Suprapubic skin (tissue), 4 donors: ENCODE results near the gene PFDN2. TPM values are rescaled to one million over a fixed set of nuclear protein-coding genes. Genes with fewer than 3 reads are reported as not detected.

Experiments used
- DNase-seq, 2 donors: peaks; one replicate each; pipeline ENCODE4 v3.0.0-alpha.2; 2019; ENCODE audit warnings: low spot score in 2 of 2
- H3K27ac ChIP-seq: fragments of 200-600 bp; sonication (generic); one replicate; pipeline ENCODE4 v1.5.1; 2019
- H3K27me3 ChIP-seq: fragments of 200-600 bp; sonication (generic); one replicate; pipeline ENCODE4 v1.5.1; 2019
- H3K36me3 ChIP-seq: fragments of 200-600 bp; sonication (generic); one replicate; pipeline ENCODE4 v1.5.1; 2019
- H3K4me1 ChIP-seq: fragments of 200-600 bp; sonication (generic); one replicate; pipeline ENCODE4 v1.5.1; 2019
- H3K4me3 ChIP-seq: fragments of 200-600 bp; sonication (generic); one replicate; pipeline ENCODE4 v1.5.1; 2019; ENCODE audit warnings: mild to moderate bottlenecking
- H3K9me3 ChIP-seq: fragments of 200-600 bp; sonication (generic); one replicate; pipeline ENCODE4 v1.5.1; 2019
- EP300 ChIP-seq: sonication (generic); formaldehyde crosslinking; IDR thresholded peaks from one replicate; pipeline ENCODE4 v1.6.1; 2017; ENCODE audit warnings: antibody characterized with exemption
- POLR2A ChIP-seq, 2 donors: fragments of 450-650 bp; IDR thresholded peaks; one replicate each; pipeline ENCODE4 v1.6.1; 2017; ENCODE audit warnings: antibody characterized with exemption in 2 of 2, mild to moderate bottlenecking in 2 of 2, moderate library complexity in 2 of 2
- POLR2AphosphoS5 ChIP-seq, 3 donors: sonication (generic); formaldehyde crosslinking; IDR thresholded peaks; one replicate each; pipeline ENCODE4 v1.6.1; 2017; ENCODE audit warnings: antibody characterized with exemption in 3 of 3
- WGBS: methylation state at CpG from one replicate; pipeline ENCODE4 v1.1.5; 2018; 5-methylcytosine and 5-hydroxymethylcytosine counted together
- total RNA-seq, 4 donors: library from RNA; depleted of rRNA; stranded (reverse); fragments of >200 nt; gene quantifications; one replicate each; pipeline ENCODE4 v1.1.0, GENCODE V29; 2016
- TF ChIP-seq, protein P1 (sequence below), 2 donors: fragments of 200-600 bp in 1 of 2; fragments of 450-650 bp in 1 of 2; sonication (generic) in 1 of 2; IDR thresholded peaks; one replicate each; pipeline ENCODE4 v1.5.1; 2016 to 2019; ENCODE audit warnings: antibody characterized with exemption in 2 of 2, mild to moderate bottlenecking in 1 of 2, moderate library complexity in 1 of 2

PFDN2 gene
- total RNA-seq, 4 donors from 2014 or later = 21.3 to 33.9 (median 27.1) TPM

DNA sequence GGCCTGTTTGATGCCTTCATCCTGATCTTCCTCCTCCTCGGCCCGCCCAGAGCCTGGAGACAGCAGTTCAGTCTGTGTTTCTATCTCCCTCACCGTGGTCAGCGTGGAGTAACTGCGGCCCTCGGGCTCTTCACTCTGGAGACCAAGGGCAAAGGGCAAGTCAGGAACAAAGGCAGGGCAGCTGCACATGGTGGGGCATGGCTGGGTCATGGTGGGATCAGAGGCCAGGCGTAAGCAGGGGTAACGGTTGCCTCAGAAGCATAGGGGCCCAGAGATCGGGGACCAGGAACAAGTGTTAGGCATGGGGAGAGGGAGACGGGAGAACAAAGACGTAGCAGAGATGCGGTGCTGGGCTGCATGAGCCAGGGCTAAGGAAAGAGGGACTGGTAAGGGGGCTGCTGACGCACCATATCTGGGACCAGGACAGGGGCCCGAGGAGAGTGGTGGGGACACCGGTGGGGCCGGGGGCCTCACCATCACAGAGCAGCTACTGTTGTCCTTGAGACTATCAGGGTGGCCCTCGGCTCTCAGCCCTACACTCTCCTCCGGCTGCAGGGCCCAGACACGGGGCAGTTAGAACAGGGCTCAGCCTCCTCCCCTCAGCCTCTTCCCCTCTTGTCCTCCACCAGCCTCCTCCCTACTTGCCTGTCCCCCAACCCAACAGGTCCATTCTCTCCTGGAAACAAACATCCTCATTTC is 44.9 kb downstream of the PFDN2 start:
- Histone ChIP-seq H3K27ac (no peak overlapping the region), H3K36me3 (peaks cover 3% of the 10 kb centered on the region), H3K9me3 (no peaks in the 10 kb centered on the region), H3K4me3 (no peak overlapping the region), H3K27me3 (no peaks in the 10 kb centered on the region), H3K4me1 (peaks cover 50% of the 10 kb centered on the region)
- no peak for DNase-seq
- WGBS = 92% methylated on average over 19 of the region's 19 CpGs
- TF ChIP-seq EP300 = no peak
- TF ChIP-seq, protein P1, sequence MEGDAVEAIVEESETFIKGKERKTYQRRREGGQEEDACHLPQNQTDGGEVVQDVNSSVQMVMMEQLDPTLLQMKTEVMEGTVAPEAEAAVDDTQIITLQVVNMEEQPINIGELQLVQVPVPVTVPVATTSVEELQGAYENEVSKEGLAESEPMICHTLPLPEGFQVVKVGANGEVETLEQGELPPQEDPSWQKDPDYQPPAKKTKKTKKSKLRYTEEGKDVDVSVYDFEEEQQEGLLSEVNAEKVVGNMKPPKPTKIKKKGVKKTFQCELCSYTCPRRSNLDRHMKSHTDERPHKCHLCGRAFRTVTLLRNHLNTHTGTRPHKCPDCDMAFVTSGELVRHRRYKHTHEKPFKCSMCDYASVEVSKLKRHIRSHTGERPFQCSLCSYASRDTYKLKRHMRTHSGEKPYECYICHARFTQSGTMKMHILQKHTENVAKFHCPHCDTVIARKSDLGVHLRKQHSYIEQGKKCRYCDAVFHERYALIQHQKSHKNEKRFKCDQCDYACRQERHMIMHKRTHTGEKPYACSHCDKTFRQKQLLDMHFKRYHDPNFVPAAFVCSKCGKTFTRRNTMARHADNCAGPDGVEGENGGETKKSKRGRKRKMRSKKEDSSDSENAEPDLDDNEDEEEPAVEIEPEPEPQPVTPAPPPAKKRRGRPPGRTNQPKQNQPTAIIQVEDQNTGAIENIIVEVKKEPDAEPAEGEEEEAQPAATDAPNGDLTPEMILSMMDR (IDR thresholded peaks at IDR 0.05) = no peak
- TF ChIP-seq POLR2AphosphoS5 (IDR thresholded peaks at IDR 0.05) = no peak
- TF ChIP-seq POLR2A (IDR thresholded peaks at IDR 0.05) = no peak

DNA sequence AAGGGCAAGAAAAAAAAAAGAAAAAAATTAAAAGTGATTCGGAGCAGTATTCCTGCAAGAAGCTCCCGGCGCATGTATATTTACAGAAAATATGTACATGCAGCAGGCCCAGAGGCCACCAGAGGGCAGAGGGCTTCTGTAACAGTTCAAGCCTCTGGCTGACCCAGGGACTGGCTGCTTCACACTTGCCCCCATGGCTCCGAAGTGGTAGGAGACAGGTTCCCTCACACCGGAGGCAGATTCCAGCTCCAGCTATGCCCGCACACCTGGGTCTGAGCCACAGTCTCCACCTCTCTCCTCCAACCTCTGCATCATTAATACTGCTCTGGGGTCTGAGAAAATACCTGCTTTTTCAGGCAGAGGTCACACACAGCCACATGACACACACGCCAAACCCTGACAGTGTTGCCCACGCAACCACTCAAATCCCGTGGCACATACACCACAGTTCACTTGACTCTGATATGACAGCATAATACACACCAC is 45.9 kb downstream of the PFDN2 start:
- peaks cover 50% of the 10 kb centered on the region for H3K4me1 ChIP-seq
- peaks cover 3% of the 10 kb centered on the region for H3K36me3 ChIP-seq
- WGBS = 74% methylated on average over 9 of the region's 9 CpGs
- TF ChIP-seq, protein P1 (IDR thresholded peaks at IDR 0.05) = peak; percentile 55 to 66
- no peak for TF ChIP-seq POLR2A (IDR thresholded peaks at IDR 0.05)
- no peaks in the 10 kb centered on the region for H3K27me3 ChIP-seq
- DNase-seq = no peak
- H3K4me3 ChIP-seq = no peak overlapping the region
- no peaks in the 10 kb centered on the region for H3K9me3 ChIP-seq
- no peak overlapping the region for H3K27ac ChIP-seq

DNA sequence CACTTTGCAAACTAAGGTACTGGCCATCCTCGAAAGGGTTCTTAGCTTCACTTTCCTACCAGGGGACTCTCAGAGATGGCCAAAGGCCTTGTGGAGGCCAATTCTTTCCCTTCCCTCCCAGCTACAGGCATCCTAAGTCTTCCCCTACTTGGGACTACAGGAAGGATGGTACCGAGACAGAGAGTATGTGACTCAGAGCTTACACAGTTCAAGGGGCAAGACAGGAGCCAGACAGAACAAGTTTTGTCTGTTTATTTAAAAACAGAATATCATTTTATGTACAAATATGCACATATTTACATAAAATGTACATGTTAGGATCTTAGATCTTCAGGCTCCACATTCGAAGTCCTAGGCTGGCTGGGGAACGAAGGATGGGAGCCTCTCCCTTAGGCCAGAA is 47.1 kb downstream of the PFDN2 start:
- H3K4me3 ChIP-seq = no peak overlapping the region
- H3K27ac ChIP-seq = no peak overlapping the region
- no peak for TF ChIP-seq POLR2A (IDR thresholded peaks at IDR 0.05)
- no peak for TF ChIP-seq POLR2AphosphoS5 (IDR thresholded peaks at IDR 0.05)
- TF ChIP-seq, protein P1 (IDR thresholded peaks at IDR 0.05) = no peak
- no peak for TF ChIP-seq EP300
- peaks cover 3% of the 10 kb centered on the region for H3K36me3 ChIP-seq
- 91% methylated on average over 4 of the region's 4 CpGs for WGBS
- peaks cover 46% of the 10 kb centered on the region for H3K4me1 ChIP-seq
- H3K9me3 ChIP-seq = no peaks in the 10 kb centered on the region
- DNase-seq = no peak
- no peaks in the 10 kb centered on the region for H3K27me3 ChIP-seq

DNA sequence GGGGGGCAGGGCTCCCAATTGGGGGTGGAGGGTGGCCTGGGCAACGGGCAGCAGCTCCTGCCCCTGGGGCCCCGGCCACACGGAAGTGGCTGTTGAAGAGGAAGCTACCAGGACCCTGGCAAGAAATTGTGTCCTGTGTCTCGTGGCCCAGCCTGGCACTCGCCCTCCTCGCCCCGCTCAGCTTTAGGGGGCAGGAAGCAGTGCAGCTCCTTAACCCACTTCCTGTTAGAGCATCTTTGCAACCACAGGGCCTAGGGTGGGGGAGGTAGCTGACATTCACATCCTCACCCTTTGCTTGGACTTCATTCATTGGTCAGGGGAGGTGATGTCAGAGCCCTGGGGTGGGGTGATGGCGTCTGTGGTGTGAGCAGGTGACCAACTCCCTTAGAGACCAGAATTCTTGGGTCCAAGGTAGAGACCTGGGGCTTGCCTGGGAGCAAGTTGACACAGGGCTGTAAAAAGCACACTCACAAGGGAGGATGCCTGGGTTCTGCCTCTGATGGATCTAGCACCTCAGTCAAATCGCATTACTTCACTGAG is 48.0 kb downstream of the PFDN2 start, which contains the start of gene ARHGAP30:
TSS of gene ARHGAP30 (minus strand) at position 161 of the 540 bp plus-strand sequence. CDS start 267 bp downstream, outside the sequence.
- Histone ChIP-seq H3K27me3 (no peaks in the 10 kb centered on the region), H3K27ac (peak within 1 kb of the TSS; percentile 63), H3K9me3 (no peaks in the 10 kb centered on the region), H3K4me3 (peak within 1 kb of the TSS; percentile 44), H3K4me1 (peaks cover 41% of the 10 kb centered on the region), H3K36me3 (peaks cover 3% of the 10 kb centered on the region)
- DNase-seq = no peak
- 100% methylated on average over 1 of the region's 9 CpGs for WGBS
- TF ChIP-seq EP300 (no peak), POLR2A (IDR thresholded peaks at IDR 0.05) (no peak), POLR2AphosphoS5 (IDR thresholded peaks at IDR 0.05) (no peak)
- TF ChIP-seq, protein P1 (IDR thresholded peaks at IDR 0.05) = no peak

DNA sequence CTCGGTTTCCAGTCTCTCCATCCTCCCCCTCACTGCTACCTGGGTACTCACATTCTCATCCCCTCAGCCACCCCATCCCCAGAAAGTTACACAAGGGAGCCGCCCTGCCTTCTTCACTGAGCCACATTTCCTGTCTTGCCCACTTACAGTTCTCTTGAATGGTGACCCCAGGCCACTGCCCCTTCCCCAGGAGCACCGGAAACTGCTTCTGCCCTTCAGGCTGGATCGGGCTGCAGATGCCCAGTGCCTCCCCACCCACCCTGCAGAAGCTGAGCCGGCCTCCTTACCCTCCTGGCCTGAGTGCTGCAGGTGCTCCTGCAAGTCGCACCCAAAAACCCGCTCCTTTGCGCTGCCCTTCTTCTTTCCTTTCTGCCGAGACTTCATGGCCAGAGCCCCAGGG is 48.6 kb downstream of the PFDN2 start:
- peak overlapping the region; percentile 63 for H3K27ac ChIP-seq
- peaks cover 35% of the 10 kb centered on the region for H3K4me1 ChIP-seq
- no peak for TF ChIP-seq POLR2A (IDR thresholded peaks at IDR 0.05)
- TF ChIP-seq, protein P1 (IDR thresholded peaks at IDR 0.05) = no peak
- TF ChIP-seq EP300 = no peak
- DNase-seq = no peak
- peak overlapping the region; percentile 44 for H3K4me3 ChIP-seq
- 73% methylated on average over 9 of the region's 9 CpGs for WGBS
- H3K27me3 ChIP-seq = no peaks in the 10 kb centered on the region
- H3K36me3 ChIP-seq = peaks cover 3% of the 10 kb centered on the region
- no peaks in the 10 kb centered on the region for H3K9me3 ChIP-seq
